NCI-H510A treated with DMSO at 0.1 percent for 48 hours (cell line): ENCODE measurements around the gene PCDH7.

Source experiments
- DNase-seq: peaks from one replicate; lab custom pipeline; 2025; lab: John Stamatoyannopoulos, UW

PCDH7 gene

DNA sequence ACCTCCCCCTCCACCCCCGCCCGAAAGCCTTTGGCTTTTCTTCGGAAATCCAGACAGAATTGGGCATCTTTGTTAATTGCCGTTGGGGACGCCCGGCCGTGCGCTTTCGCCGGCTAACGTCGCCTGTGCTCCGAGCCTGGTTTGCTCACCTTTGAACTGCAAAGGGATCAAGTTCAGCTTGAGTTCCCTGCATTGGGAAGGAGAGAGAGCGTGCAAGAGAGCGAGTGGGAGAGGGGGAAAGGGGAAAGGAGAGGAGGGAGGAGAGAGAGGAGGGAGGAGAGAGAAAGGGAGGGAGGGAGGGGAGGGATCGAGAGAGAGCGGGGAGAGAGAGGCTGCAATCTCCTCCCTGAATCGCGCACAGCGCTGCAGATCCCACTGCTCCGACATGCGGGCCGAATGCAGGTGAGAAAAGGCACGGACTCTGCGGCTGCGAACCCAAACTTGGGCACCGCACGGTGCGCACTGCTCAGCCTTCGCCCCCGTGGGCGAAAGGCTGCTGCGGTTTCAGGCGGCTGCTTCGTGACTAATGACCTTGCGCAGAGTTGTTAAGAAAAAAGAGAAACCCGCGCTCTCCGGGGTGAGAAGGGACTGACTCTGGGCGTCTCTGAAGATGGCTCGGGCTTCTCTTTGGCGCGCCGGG is at the start of gene PCDH7:
Gene PCDH7 (plus strand): TSS at position 349 of the 640 bp plus-strand sequence. CDS start 1,054 bp downstream, outside the sequence.
- peak; percentile 51 for DNase-seq

DNA sequence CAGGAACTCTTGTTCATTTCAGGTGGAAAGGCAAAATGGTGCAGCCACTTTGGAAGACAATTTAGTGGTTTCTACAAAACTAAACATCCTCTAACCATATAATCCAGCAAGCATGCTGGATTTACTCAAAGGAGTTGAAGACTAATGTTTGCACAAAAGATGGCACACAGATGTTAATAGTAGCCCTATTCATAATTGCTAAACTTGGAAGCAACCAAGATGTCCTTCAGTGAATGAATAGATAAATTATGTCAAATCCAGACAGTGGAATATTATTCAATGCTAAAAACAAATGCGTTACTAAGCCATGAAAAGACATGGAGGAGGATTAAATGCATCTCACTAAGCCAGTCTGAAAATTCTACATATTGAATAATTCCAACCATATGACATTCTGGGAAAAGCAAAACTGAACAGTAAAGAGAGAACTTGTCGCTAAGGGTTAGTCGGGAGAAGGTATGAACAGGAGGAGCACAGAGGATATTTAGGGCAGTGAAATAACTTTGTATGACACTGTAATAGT is 48.2 kb upstream of the PCDH7 start:
- DNase-seq = no peak

GRCh38 chr4:30696191-30696590 is 24.0 kb upstream of the PCDH7 start:
- DNase-seq = no peak

GRCh38 chr4:30714408-30715031 is 5.6 kb upstream of the PCDH7 start:
- peak; percentile 6 for DNase-seq

DNA sequence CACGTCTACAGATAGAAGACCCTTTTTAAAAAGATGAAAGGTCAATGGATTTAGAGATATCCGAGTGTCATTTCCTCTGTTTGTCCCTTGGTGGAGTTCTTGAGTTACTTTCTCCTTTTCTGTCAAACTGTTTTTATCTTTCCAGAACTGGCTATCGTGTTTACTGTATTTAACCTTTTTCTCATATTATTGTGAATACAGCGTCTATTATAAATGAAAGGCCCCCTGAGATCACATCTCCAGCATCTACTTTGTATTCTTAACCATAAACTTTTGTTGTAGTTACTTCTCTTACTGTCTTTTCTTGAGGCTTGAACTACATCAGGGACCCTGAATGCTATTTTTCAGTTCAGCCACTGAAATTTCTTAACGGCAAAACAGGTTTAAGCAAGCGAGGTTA is 4.0 kb upstream of the PCDH7 start:
- DNase-seq = peak; percentile 42

GRCh38 chr4:30716681-30717207 is 3.4 kb upstream of the PCDH7 start:
- DNase-seq = peak; percentile 16

- DNase-seq = peak; percentile 13
These were observed 2.8 kb upstream of the PCDH7 start for GRCh38 chr4:30717208-30718020.

DNA sequence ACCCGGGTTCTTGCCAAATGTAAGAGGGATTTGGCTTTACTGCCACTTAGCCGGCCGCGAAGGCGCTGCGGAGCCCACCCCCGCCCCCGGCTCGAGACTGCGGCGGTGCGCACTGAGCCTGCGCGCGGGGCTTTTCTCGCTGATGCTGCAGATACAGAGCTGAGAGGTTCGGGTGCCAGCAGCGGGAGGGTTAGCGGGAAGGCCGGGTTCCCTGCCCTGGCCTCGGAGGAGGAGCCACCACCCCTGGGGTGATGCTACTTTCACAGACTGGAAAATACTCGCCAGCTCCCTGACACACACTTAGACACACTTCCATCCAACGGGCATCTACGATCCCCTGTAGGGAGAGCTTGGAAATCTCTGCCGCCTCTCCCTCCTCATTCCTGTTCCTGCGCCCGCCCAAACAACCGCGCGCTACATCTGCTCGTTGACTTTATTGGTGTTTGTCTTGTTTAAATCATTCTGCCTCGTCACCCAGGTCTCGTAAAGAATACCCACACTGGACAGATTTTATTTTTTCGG is 2.1 kb upstream of the PCDH7 start:
- DNase-seq = peak; percentile 4

GRCh38 chr4:30718641-30719453 is 1.3 kb upstream of the PCDH7 start:
- DNase-seq = peak; percentile 2

DNA sequence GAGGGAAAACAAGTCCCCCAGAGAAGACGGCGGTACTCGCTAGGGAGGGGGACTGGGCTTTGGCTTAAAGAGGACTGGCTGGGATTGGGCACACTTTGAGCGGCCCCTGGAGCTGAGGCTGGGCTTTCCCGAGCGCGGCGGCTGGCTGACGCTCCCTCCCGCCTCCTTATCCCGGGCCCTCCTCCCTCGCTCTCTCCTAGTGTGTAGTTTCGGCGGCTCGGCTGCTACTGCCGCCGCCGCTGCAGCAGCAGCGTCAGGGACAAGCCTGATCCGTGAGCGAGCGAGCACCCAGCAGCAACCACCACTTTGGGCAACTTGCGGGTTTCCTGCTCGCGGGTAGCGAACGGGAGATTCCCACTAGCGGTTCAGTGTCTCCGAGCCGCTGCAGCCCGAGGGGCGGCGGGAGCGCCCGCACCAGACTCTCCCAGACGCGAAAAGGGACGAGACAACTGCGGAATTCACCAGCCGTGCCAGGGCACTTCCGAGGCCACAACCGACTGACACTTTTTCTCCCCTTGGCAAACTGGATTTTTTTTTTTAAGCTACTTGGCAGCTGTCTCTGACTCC is 632 bp upstream of the PCDH7 start:
- DNase-seq = peak; percentile 21

DNA sequence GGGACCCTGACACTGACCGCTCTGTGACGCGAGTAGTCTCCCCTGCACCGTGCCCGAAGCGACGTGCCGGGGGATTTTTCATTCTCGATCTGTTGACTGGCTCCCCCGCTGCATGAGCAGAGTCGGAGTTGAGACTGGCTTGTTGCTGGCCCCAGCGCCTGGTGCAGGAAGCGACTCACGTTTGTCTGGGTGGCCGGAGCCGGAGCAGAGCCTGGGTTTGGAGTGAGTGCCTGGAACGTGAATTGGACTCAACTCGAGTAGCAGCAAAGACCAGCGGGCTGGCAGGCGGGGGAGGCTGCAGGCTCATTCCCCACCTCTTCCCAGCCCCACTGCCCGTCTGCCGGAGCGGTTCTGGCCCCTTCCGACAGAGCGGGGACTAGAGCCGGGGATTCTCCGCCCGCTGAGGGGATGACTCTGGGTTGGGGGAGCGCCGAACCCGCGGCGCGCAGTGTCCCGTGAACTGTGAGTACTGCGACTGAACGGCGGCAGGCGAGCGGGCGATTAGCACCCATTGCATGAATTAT is 554 bp downstream of the PCDH7 start:
- peak; percentile 1 for DNase-seq

- peak; percentile 20 for DNase-seq
These were observed 1.3 kb downstream of the PCDH7 start for GRCh38 chr4:30721185-30722091.

DNA sequence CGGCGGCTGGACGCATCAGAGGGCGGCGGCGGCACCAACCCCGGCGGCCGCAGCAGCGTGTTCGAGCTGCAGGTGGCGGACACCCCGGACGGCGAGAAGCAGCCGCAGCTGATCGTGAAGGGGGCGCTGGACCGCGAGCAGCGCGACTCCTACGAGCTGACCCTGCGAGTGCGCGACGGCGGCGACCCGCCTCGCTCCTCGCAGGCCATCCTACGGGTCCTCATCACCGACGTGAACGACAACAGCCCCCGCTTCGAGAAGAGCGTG is 1.9 kb downstream of the PCDH7 start:
- no peak for DNase-seq

DNA sequence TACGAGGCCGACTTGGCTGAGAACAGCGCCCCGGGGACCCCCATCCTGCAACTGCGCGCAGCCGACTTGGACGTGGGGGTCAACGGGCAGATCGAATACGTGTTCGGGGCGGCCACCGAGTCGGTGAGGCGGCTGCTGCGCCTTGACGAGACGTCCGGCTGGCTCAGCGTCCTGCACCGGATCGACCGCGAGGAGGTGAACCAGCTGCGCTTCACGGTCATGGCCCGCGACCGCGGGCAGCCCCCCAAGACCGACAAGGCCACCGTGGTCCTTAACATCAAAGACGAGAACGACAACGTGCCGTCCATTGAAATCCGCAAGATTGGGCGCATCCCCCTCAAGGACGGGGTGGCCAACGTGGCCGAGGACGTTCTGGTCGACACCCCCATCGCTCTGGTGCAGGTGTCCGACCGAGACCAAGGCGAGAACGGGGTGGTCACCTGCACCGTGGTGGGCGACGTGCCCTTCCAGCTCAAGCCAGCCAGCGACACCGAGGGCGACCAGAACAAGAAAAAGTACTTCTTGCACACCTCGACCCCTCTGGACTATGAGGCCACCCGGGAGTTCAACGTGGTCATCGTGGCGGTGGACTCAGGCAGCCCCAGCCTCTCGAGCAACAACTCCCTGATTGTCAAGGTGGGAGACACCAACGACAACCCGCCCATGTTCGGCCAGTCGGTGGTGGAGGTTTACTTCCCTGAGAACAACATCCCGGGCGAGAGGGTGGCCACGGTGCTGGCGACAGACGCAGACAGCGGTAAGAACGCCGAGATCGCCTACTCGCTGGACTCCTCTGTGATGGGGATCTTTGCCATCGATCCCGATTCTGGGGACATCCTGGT is 2.4 kb downstream of the PCDH7 start:
- DNase-seq = no peak

- no peak for DNase-seq
These were observed 3.2 kb downstream of the PCDH7 start for GRCh38 chr4:30723201-30723955.

- DNase-seq = no peak
These were observed 4.1 kb downstream of the PCDH7 start for GRCh38 chr4:30724247-30724646.

- no peak for DNase-seq
These were observed 5.4 kb downstream of the PCDH7 start for GRCh38 chr4:30725562-30725961.

GRCh38 chr4:30726090-30726675 is 6.0 kb downstream of the PCDH7 start:
- DNase-seq = peak; percentile 30
